MM.1S (cell line): ENCODE data around the gene TRAPPC1.

Experiments
- DNase-seq: peaks from one replicate; pipeline ENCODE4 v3.0.0-alpha.2; 2015
- H2AFZ ChIP-seq: fragments of 300-600 bp; sonication (generic); 2 replicates; pipeline ENCODE4 v1.6.0; 2016; ENCODE audit warnings: antibody characterized with exemption, low read length
- H3F3A ChIP-seq: fragments of 300-600 bp; sonication (generic); 2 replicates; pipeline ENCODE4 v1.6.1; 2016; ENCODE audit warnings: mild to moderate bottlenecking, antibody characterized with exemption, low read length, moderate library complexity, mixed read lengths; ENCODE audit not compliant: insufficient read depth
- H3K27ac ChIP-seq: fragments of 300-600 bp; sonication (generic); 2 replicates; pipeline ENCODE4 v1.5.1; 2016; ENCODE audit warnings: mild to moderate bottlenecking, low read length
- H3K27me3 ChIP-seq: fragments of 300-600 bp; sonication (generic); replicated peaks from 2 replicates; pipeline ENCODE4 v1.6.0; 2016; ENCODE audit warnings: low read length; ENCODE audit not compliant: insufficient read depth
- H3K36me3 ChIP-seq: fragments of 300-600 bp; sonication (generic); replicated peaks from 2 replicates; pipeline ENCODE4 v1.6.1; 2016; ENCODE audit warnings: mild to moderate bottlenecking, low read length, mixed read lengths; ENCODE audit not compliant: insufficient read depth
- H3K4me1 ChIP-seq: fragments of 300-600 bp; sonication (generic); 2 replicates; pipeline ENCODE4 v1.6.1; 2016; ENCODE audit warnings: low read length, mixed read lengths
- H3K4me2 ChIP-seq: fragments of 300-600 bp; sonication (generic); 2 replicates; pipeline ENCODE4 v1.6.0; 2016; ENCODE audit warnings: low read depth, low read length
- H3K4me3 ChIP-seq: fragments of 300-600 bp; sonication (generic); 2 replicates; pipeline ENCODE4 v1.5.1; 2016; ENCODE audit warnings: low read length, mixed read lengths
- H3K79me2 ChIP-seq: fragments of 300-600 bp; sonication (generic); 2 replicates; pipeline ENCODE4 v1.6.1; 2016; ENCODE audit warnings: mixed run types, low read length, mixed read lengths
- H3K9ac ChIP-seq: fragments of 300-600 bp; sonication (generic); 2 replicates; pipeline ENCODE4 v1.6.1; 2016; ENCODE audit warnings: low read length, mixed read lengths
- H3K9me2 ChIP-seq: fragments of 300-600 bp; sonication (generic); replicated peaks from 2 replicates; pipeline ENCODE4 v1.6.1; 2016; ENCODE audit warnings: mild to moderate bottlenecking, low read length, mixed read lengths; ENCODE audit not compliant: insufficient read depth
- H3K9me3 ChIP-seq: fragments of 300-600 bp; sonication (generic); replicated peaks from 2 replicates; pipeline ENCODE4 v1.6.1; 2016; ENCODE audit warnings: mild to moderate bottlenecking, low read length, mixed read lengths; ENCODE audit not compliant: insufficient read depth
- H4K20me1 ChIP-seq: fragments of 300-600 bp; sonication (generic); 2 replicates; pipeline ENCODE4 v1.6.1; 2016; ENCODE audit warnings: mild to moderate bottlenecking, low read length, moderate library complexity, mixed read lengths; ENCODE audit not compliant: insufficient read depth
- EZH2 ChIP-seq: fragments of 300-600 bp; sonication (generic); optimal IDR thresholded peaks from 2 replicates; pipeline ENCODE3; 2017; ENCODE audit warnings: low read depth, mild to moderate bottlenecking, antibody characterized with exemption, low read length, mixed read lengths
- EZH2phosphoT487 ChIP-seq: fragments of 300-600 bp; sonication (generic); IDR thresholded peaks from 2 replicates; pipeline ENCODE4 v1.6.1; 2018; ENCODE audit warnings: antibody characterized with exemption, low read length
- TF ChIP-seq, protein P1 (sequence below): fragments of 300-600 bp; sonication (generic); IDR thresholded peaks from 2 replicates; pipeline ENCODE4 v1.5.1; 2016; ENCODE audit warnings: antibody characterized with exemption, low read length, mixed read lengths

Gene TRAPPC1

DNA sequence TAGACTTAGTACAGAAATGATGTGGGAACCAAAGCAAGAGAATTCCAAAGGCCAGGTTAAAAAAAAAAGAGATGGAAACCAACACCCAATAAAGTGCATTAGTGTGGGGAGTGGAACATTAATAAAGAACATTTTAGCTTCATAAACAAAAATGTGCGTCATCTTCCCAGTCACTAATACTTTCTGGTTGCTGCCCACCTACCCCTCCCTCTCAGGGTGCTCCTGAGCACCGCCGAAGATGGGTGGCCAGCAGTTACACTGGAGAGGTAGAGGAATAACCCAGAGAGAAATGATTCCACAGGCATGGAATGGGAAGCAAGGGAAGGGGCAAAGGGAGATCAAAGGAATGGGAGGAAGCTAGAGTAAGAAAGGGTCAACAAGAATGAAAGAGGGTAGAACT, 49.1 kb downstream of the TRAPPC1 start:
- Histone ChIP-seq H3K9me3 (no peaks in the 10 kb centered on the region), H3K4me3 (no peak overlapping the region), H3K9ac (no peak overlapping the region), H3K4me1 (peaks cover 16% of the 10 kb centered on the region), H3K79me2 (no peaks in the 10 kb centered on the region), H3K36me3 (no peaks in the 10 kb centered on the region), H4K20me1 (no peaks in the 10 kb centered on the region), H3K9me2 (no peaks in the 10 kb centered on the region), H2AFZ (no peak overlapping the region), H3F3A (peaks cover 4% of the 10 kb centered on the region; the same call in 1 of the 2 replicates), H3K4me2 (no peak overlapping the region), H3K27me3 (peaks cover 63% of the 10 kb centered on the region), H3K27ac (no peak overlapping the region)
- no peak for TF ChIP-seq EZH2phosphoT487
- TF ChIP-seq, protein P1, sequence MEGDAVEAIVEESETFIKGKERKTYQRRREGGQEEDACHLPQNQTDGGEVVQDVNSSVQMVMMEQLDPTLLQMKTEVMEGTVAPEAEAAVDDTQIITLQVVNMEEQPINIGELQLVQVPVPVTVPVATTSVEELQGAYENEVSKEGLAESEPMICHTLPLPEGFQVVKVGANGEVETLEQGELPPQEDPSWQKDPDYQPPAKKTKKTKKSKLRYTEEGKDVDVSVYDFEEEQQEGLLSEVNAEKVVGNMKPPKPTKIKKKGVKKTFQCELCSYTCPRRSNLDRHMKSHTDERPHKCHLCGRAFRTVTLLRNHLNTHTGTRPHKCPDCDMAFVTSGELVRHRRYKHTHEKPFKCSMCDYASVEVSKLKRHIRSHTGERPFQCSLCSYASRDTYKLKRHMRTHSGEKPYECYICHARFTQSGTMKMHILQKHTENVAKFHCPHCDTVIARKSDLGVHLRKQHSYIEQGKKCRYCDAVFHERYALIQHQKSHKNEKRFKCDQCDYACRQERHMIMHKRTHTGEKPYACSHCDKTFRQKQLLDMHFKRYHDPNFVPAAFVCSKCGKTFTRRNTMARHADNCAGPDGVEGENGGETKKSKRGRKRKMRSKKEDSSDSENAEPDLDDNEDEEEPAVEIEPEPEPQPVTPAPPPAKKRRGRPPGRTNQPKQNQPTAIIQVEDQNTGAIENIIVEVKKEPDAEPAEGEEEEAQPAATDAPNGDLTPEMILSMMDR = no peak
- TF ChIP-seq EZH2 = no peak
- no peak for DNase-seq

DNA sequence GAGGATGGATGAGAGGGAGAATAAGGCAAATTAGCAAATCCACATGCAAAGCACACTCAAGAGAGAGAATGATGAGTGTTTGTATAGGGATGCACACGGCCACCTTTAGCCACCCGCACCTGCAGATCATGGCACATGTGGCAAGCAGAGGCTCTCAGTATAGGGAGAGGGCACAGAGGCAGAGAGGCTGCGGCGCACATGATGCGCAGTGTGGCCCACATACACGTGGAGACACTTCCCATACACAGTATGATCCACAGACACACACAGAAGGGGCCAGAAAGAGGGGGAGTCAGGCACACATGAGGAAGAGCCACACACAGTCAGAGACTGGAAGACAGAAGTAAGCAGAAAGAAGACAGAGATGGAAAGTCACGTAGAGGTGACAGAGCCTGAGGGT, 49.7 kb downstream of the TRAPPC1 start:
- peaks cover 15% of the 10 kb centered on the region for H3K4me1 ChIP-seq
- H3K27ac ChIP-seq = no peak overlapping the region
- no peak overlapping the region for H3K4me2 ChIP-seq
- no peak for TF ChIP-seq EZH2
- no peak for TF ChIP-seq EZH2phosphoT487
- TF ChIP-seq, protein P1 = no peak
- no peaks in the 10 kb centered on the region for H3K9me3 ChIP-seq
- no peaks in the 10 kb centered on the region for H3K79me2 ChIP-seq
- H3K36me3 ChIP-seq = no peaks in the 10 kb centered on the region
- H3K9me2 ChIP-seq = no peaks in the 10 kb centered on the region
- peaks cover 4% of the 10 kb centered on the region; the same call in 1 of the 2 replicates for H3F3A ChIP-seq
- H3K27me3 ChIP-seq = peaks cover 60% of the 10 kb centered on the region
- DNase-seq = no peak
- H3K4me3 ChIP-seq = no peak overlapping the region
- no peak overlapping the region for H2AFZ ChIP-seq
- H3K9ac ChIP-seq = no peak overlapping the region
- H4K20me1 ChIP-seq = no peaks in the 10 kb centered on the region

DNA sequence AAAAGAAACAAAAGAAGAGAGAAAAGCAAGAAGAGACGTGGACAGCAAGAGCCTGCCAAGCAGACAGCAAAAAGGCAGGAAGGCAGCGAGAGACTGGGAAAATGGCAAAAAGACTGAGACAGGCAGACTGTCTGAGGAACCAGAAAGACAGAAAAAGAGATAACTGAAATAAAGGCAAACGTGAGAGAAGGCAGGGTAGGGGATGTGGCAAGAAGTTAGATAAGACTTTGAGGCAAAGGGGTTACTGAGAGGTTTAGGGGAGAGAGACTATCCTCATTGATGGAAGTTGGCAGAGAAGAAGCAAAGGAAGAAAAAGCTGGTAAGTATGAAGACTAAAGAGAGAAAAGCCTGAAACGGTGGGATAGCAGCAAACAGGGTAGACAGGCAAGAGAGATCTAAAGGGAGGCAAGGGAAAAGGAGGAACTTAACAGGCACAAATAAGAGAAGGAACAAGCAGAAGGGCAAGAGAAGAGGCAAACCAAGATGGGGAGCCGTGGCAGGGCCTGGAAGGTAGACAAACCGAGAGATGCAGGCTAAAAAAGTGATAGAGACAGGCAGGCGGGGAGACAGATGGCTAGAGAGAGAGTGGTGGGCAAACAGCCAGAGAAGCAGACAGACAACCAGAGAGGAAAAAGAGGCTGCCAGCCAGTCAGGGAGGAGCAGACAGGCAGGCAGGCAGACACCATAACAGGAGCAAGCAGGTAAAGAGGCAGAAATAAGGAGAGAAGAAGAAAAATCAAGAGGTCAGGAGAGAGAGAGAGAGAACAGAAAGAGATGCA, 50.3 kb downstream of the TRAPPC1 start:
- H3F3A ChIP-seq = peaks cover 2% of the 10 kb centered on the region; the same call in 1 of the 2 replicates
- no peak overlapping the region for H3K4me3 ChIP-seq
- TF ChIP-seq EZH2 (no peak), EZH2phosphoT487 (no peak)
- TF ChIP-seq, protein P1 = no peak
- H2AFZ ChIP-seq = no peak overlapping the region
- no peaks in the 10 kb centered on the region for H4K20me1 ChIP-seq
- no peaks in the 10 kb centered on the region for H3K9me2 ChIP-seq
- no peaks in the 10 kb centered on the region for H3K36me3 ChIP-seq
- no peak overlapping the region for H3K4me2 ChIP-seq
- peaks cover 8% of the 10 kb centered on the region for H3K4me1 ChIP-seq
- no peaks in the 10 kb centered on the region for H3K9me3 ChIP-seq
- H3K27ac ChIP-seq = no peak overlapping the region
- no peak for DNase-seq
- peaks cover 54% of the 10 kb centered on the region for H3K27me3 ChIP-seq
- no peaks in the 10 kb centered on the region for H3K79me2 ChIP-seq
- H3K9ac ChIP-seq = no peak overlapping the region
